ENCODE data around the gene UQCRC1. TPM values are rescaled to one million over a fixed set of nuclear protein-coding genes. Genes with fewer than 3 reads are reported as not detected.

Gene UQCRC1
- total and polyA plus RNA-seq, 4 experiments from 2014 or later: 73.7 to 313 (median 122) TPM

GRCh38 chr3:48594417-48595049 is 14.9 kb downstream of the UQCRC1 start:
- no peak overlapping the region for H3K4me3 ChIP-seq (ENCODE audit: low read length in 2 of 2)
- no peaks in the 10 kb centered on the region for H3K4me1 ChIP-seq (ENCODE audit: insufficient read depth, low read length)
- intact Hi-C loops (cut with micrococcal nuclease): no loop called here
- H3K27me3 ChIP-seq (ENCODE audit: insufficient read depth, low read length): no peaks in the 10 kb centered on the region
- H3K9me3 ChIP-seq (ENCODE audit: control insufficient read depth in 1 of 2, low read length in 2 of 2): no peaks in the 10 kb centered on the region
- no peak overlapping the region for H3K27ac ChIP-seq (ENCODE audit: low read depth, low read length)
- Mint-ChIP-seq H3K9me3 (peaks cover 0 to 2% (median 0%) of the 10 kb centered on the region in 8 donors), H3K4me1 (peaks cover 0 to 6% (median 3%) of the 10 kb centered on the region in 4 donors), H3K27ac (no peak overlapping the region), H3K27me3 (peaks cover 7 to 18% of the 10 kb centered on the region in 2 donors), H3K36me3 (peaks cover 4 to 14% of the 10 kb centered on the region in 2 donors), H3K4me3 (peak overlapping the region in 2 of 8 donors; percentile 20 to 43)
- POLR2A ChIA-PET (ENCODE audit: partially characterized antibody): no interaction called here
- CTCF ChIA-PET (ENCODE audit: partially characterized antibody): no interaction called here
- peak in 1 of 5 donors; percentile 24 for DNase-seq
- H3K36me3 ChIP-seq (ENCODE audit: insufficient read depth, low read length): peaks cover 6% of the 10 kb centered on the region

GRCh38 chr3:48593337-48593736 is 16.1 kb downstream of the UQCRC1 start:
- DNase-seq: peak in 1 of 5 donors; percentile 4
- Histone ChIP-seq H3K4me3 (ENCODE audit: low read length in 2 of 2) (no peak overlapping the region), H3K4me1 (ENCODE audit: insufficient read depth, low read length) (no peaks in the 10 kb centered on the region), H3K27ac (ENCODE audit: low read depth, low read length) (no peak overlapping the region), H3K27me3 (ENCODE audit: insufficient read depth, low read length) (no peaks in the 10 kb centered on the region), H3K36me3 (ENCODE audit: insufficient read depth, low read length) (no peaks in the 10 kb centered on the region), H3K9me3 (ENCODE audit: control insufficient read depth in 1 of 2, low read length in 2 of 2) (no peaks in the 10 kb centered on the region)
- intact Hi-C loops (cut with micrococcal nuclease): no loop called here
- no peak overlapping the region for H3K27ac Mint-ChIP-seq
- H3K36me3 Mint-ChIP-seq: peaks cover 0 to 5% of the 10 kb centered on the region in 2 donors
- H3K4me3 Mint-ChIP-seq: no peak overlapping the region
- POLR2A ChIA-PET (ENCODE audit: partially characterized antibody): no interaction called here
- peaks cover 0 to 2% (median 0%) of the 10 kb centered on the region in 8 donors for H3K9me3 Mint-ChIP-seq
- CTCF ChIA-PET (ENCODE audit: partially characterized antibody): no interaction called here
- peaks cover 14 to 26% of the 10 kb centered on the region in 2 donors for H3K27me3 Mint-ChIP-seq
- peaks cover 0 to 6% (median 3%) of the 10 kb centered on the region in 4 donors for H3K4me1 Mint-ChIP-seq

GRCh38 chr3:48592519-48593087 is 16.8 kb downstream of the UQCRC1 start:
- ChIA-PET CTCF (ENCODE audit: partially characterized antibody) (no interaction called here), POLR2A (ENCODE audit: partially characterized antibody) (no interaction called here)
- Histone ChIP-seq H3K4me1 (ENCODE audit: insufficient read depth, low read length) (no peaks in the 10 kb centered on the region), H3K4me3 (ENCODE audit: low read length in 2 of 2) (no peak overlapping the region), H3K27me3 (ENCODE audit: insufficient read depth, low read length) (no peaks in the 10 kb centered on the region), H3K27ac (ENCODE audit: low read depth, low read length) (no peak overlapping the region), H3K9me3 (ENCODE audit: control insufficient read depth in 1 of 2, low read length in 2 of 2) (no peaks in the 10 kb centered on the region), H3K36me3 (ENCODE audit: insufficient read depth, low read length) (no peaks in the 10 kb centered on the region)
- Mint-ChIP-seq H3K27me3 (peaks cover 14 to 32% of the 10 kb centered on the region in 2 donors), H3K9me3 (peaks cover 0 to 2% (median 0%) of the 10 kb centered on the region in 8 donors), H3K36me3 (peaks cover 0 to 3% of the 10 kb centered on the region in 2 donors), H3K4me3 (no peak overlapping the region), H3K27ac (peak overlapping the region in 1 of 7 donors; percentile 23), H3K4me1 (peaks cover 0 to 6% (median 3%) of the 10 kb centered on the region in 4 donors)
- DNase-seq: peak in 1 of 5 donors; percentile 19
- intact Hi-C loops (cut with micrococcal nuclease): no loop called here

GRCh38 chr3:48591886-48592518 is 17.4 kb downstream of the UQCRC1 start:
- intact Hi-C loops (cut with micrococcal nuclease): no loop called here
- Mint-ChIP-seq H3K36me3 (peaks cover 0 to 3% of the 10 kb centered on the region in 2 donors), H3K4me3 (no peak overlapping the region), H3K9me3 (peaks cover 0 to 2% (median 0%) of the 10 kb centered on the region in 8 donors), H3K27ac (no peak overlapping the region), H3K4me1 (peaks cover 0 to 4% (median 1%) of the 10 kb centered on the region in 4 donors), H3K27me3 (peaks cover 14 to 32% of the 10 kb centered on the region in 2 donors)
- H3K27ac ChIP-seq (ENCODE audit: low read depth, low read length): no peak overlapping the region
- peak in 1 of 5 donors; percentile 20 for DNase-seq
- no peaks in the 10 kb centered on the region for H3K4me1 ChIP-seq (ENCODE audit: insufficient read depth, low read length)
- no peak overlapping the region for H3K4me3 ChIP-seq (ENCODE audit: low read length in 2 of 2)
- POLR2A ChIA-PET (ENCODE audit: partially characterized antibody): no interaction called here
- H3K9me3 ChIP-seq (ENCODE audit: control insufficient read depth in 1 of 2, low read length in 2 of 2): no peaks in the 10 kb centered on the region
- CTCF ChIA-PET (ENCODE audit: partially characterized antibody): no interaction called here
- no peaks in the 10 kb centered on the region for H3K36me3 ChIP-seq (ENCODE audit: insufficient read depth, low read length)
- no peaks in the 10 kb centered on the region for H3K27me3 ChIP-seq (ENCODE audit: insufficient read depth, low read length)

GRCh38 chr3:48591436-48591835 is 18.0 kb downstream of the UQCRC1 start:
- Mint-ChIP-seq H3K4me1 (peaks cover 0 to 4% (median 1%) of the 10 kb centered on the region in 4 donors), H3K27ac (no peak overlapping the region), H3K9me3 (peaks cover 0 to 2% (median 0%) of the 10 kb centered on the region in 8 donors), H3K36me3 (no peaks in the 10 kb centered on the region), H3K4me3 (no peak overlapping the region), H3K27me3 (peaks cover 15 to 34% of the 10 kb centered on the region in 2 donors)
- Histone ChIP-seq H3K4me1 (ENCODE audit: insufficient read depth, low read length) (no peaks in the 10 kb centered on the region), H3K27me3 (ENCODE audit: insufficient read depth, low read length) (no peaks in the 10 kb centered on the region), H3K9me3 (ENCODE audit: control insufficient read depth in 1 of 2, low read length in 2 of 2) (no peaks in the 10 kb centered on the region), H3K4me3 (ENCODE audit: low read length in 2 of 2) (no peak overlapping the region), H3K36me3 (ENCODE audit: insufficient read depth, low read length) (no peaks in the 10 kb centered on the region), H3K27ac (ENCODE audit: low read depth, low read length) (no peak overlapping the region)
- intact Hi-C loops (cut with micrococcal nuclease): no loop called here
- CTCF ChIA-PET (ENCODE audit: partially characterized antibody): no interaction called here
- peak in 1 of 5 donors; percentile 18 for DNase-seq
- POLR2A ChIA-PET (ENCODE audit: partially characterized antibody): no interaction called here

- DNase-seq: no peak
- POLR2A ChIA-PET (ENCODE audit: partially characterized antibody): no interaction called here
These were observed 21.2 kb downstream of the UQCRC1 start for GRCh38 chr3:48588230-48588629.

GRCh38 chr3:48587686-48588085 is 21.8 kb downstream of the UQCRC1 start:
- no peak for DNase-seq
- Histone ChIP-seq H3K27ac (ENCODE audit: low read depth, low read length) (no peak overlapping the region), H3K9me3 (ENCODE audit: control insufficient read depth in 1 of 2, low read length in 2 of 2) (no peaks in the 10 kb centered on the region), H3K27me3 (ENCODE audit: insufficient read depth, low read length) (no peaks in the 10 kb centered on the region), H3K4me3 (ENCODE audit: low read length in 2 of 2) (no peak overlapping the region), H3K4me1 (ENCODE audit: insufficient read depth, low read length) (no peaks in the 10 kb centered on the region), H3K36me3 (ENCODE audit: insufficient read depth, low read length) (no peaks in the 10 kb centered on the region)
- intact Hi-C loops (cut with micrococcal nuclease): no loop called here
- Mint-ChIP-seq H3K27me3 (peaks cover 13 to 27% of the 10 kb centered on the region in 2 donors), H3K27ac (no peak overlapping the region), H3K4me3 (no peak overlapping the region), H3K9me3 (peaks cover 0 to 2% (median 0%) of the 10 kb centered on the region in 8 donors), H3K36me3 (no peaks in the 10 kb centered on the region), H3K4me1 (no peaks in the 10 kb centered on the region)
- ChIA-PET CTCF (ENCODE audit: partially characterized antibody) (no interaction called here), POLR2A (ENCODE audit: partially characterized antibody) (no interaction called here)

More at GRCh38 chr3:48588230-48588629, 21.2 kb downstream of the UQCRC1 start:
- Histone ChIP-seq H3K4me3 (ENCODE audit: low read length in 2 of 2) (no peak overlapping the region), H3K27ac (ENCODE audit: low read depth, low read length) (no peak overlapping the region), H3K27me3 (ENCODE audit: insufficient read depth, low read length) (no peaks in the 10 kb centered on the region), H3K9me3 (ENCODE audit: control insufficient read depth in 1 of 2, low read length in 2 of 2) (no peaks in the 10 kb centered on the region), H3K4me1 (ENCODE audit: insufficient read depth, low read length) (no peaks in the 10 kb centered on the region), H3K36me3 (ENCODE audit: insufficient read depth, low read length) (no peaks in the 10 kb centered on the region)
- no peaks in the 10 kb centered on the region for H3K36me3 Mint-ChIP-seq
- H3K4me3 Mint-ChIP-seq: no peak overlapping the region
- intact Hi-C loops (cut with micrococcal nuclease): no loop called here
- no peaks in the 10 kb centered on the region for H3K4me1 Mint-ChIP-seq
- H3K9me3 Mint-ChIP-seq: peaks cover 0 to 2% (median 0%) of the 10 kb centered on the region in 8 donors
- CTCF ChIA-PET (ENCODE audit: partially characterized antibody): no interaction called here
- H3K27me3 Mint-ChIP-seq: peaks cover 15 to 31% of the 10 kb centered on the region in 2 donors
- H3K27ac Mint-ChIP-seq: no peak overlapping the region
